Left lung (tissue), 10 donors: Measurements from ENCODE around the gene IMPA2. TPM values are rescaled to one million over a fixed set of nuclear protein-coding genes. Genes with fewer than 3 reads are reported as not detected.
"Not testable (repeated sequence)": the region's sequence is repeated elsewhere in the genome, so short reads cannot be mapped to it uniquely, and the experiment has no call there.

ENCODE experiments used
- ATAC-seq: fragments of 200-7000 bp; cut with Tn5 transposase; one replicate; pipeline ENCODE4 v1.9.1; 2020; ENCODE audit warnings: moderate library complexity
- DNase-seq, 4 donors: peaks; one replicate each; pipeline ENCODE4 v3.0.0-alpha.2; 2013 to 2020
- H3K27ac ChIP-seq, 2 donors: fragments of 200-600 bp; sonication (generic) in 1 of 2; one replicate each; pipeline versions ENCODE4 v1.5.0 to v1.8.0; 2020 to 2021
- H3K27me3 ChIP-seq, 2 donors: fragments of 200-600 bp; sonication (generic) in 1 of 2; one replicate each; pipeline versions ENCODE4 v1.5.0 to v1.8.0; 2020 to 2021
- H3K36me3 ChIP-seq, 2 donors: fragments of 200-600 bp; sonication (generic) in 1 of 2; one replicate each; pipeline versions ENCODE4 v1.5.0 to v1.8.0; 2020 to 2021
- H3K4me1 ChIP-seq, 2 donors: fragments of 200-600 bp; one replicate each; pipeline ENCODE4 v1.8.0; 2021
- H3K4me3 ChIP-seq, 2 donors: fragments of 200-600 bp; sonication (generic) in 1 of 2; one replicate each; pipeline versions ENCODE4 v1.5.0 to v1.8.0; 2020 to 2021; ENCODE audit warnings: mild to moderate bottlenecking in 1 of 2
- H3K9me3 ChIP-seq, 2 donors: fragments of 200-600 bp; sonication (generic) in 1 of 2; one replicate each; pipeline versions ENCODE4 v1.5.0 to v1.8.0; 2020 to 2021
- CTCF ChIP-seq, 2 donors: fragments of 200-600 bp; sonication (generic) in 1 of 2; IDR thresholded peaks; one replicate each; pipeline versions ENCODE4 v1.5.0 to v1.8.0; 2021; ENCODE audit warnings: antibody characterized with exemption in 2 of 2
- intact Hi-C, 2 donors: fragments of 100-400 bp; cut with DNase I; formaldehyde crosslinking; loops; one replicate each; pipeline versions ENCODE4 v1.11.2 to v1.14.2; 2022
- polyA plus RNA-seq, 6 donors: library from polyadenylated mRNA; unstranded; fragments of 120-200 nt; gene quantifications; one replicate each; pipeline ENCODE4 v1.2.1, GENCODE V29; 2013; ENCODE audit not compliant: insufficient read length in 6 of 6
- total RNA-seq, 2 donors: library from RNA; stranded (reverse); fragmentation: NEBNext Ultra II Directional; extraction: Animal tissue kit (Norgen Biotek cat#: 25700); gene quantifications; one replicate each; pipeline ENCODE4 v1.2.1, GENCODE V29; 2021
- donor health status: DM: no; HTN: yes; CAD: no.
- donor health status: DM: no; HTN: no; CAD: no.

The IMPA2 gene
- total and polyA plus RNA-seq, 8 donors, result 62.2 to 93.4 (median 82.2) TPM

DNA sequence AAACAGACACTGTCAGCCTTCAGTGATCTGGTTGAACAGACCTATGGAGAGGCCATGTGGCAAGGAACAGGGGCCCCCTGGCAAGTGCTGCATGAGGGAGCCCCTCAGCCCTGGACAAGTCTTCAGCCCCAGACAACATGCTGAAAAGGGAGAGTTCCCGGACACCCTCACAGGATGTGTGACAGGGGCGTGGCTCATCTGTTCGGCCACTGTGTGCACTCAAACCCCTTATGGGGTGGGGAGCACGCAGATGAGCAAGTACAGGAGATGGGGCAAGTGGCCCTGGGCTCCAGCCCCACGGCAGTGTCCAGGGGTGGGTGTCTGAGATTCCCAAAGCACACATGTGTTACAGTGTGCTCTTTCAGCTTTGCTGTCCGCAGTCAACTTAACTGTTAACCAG is 37.8 kb upstream of the IMPA2 start:
- no peaks in the 10 kb centered on the region for H3K9me3 ChIP-seq
- ATAC-seq, result no peak
- no peaks in the 10 kb centered on the region for H3K36me3 ChIP-seq
- H3K27ac ChIP-seq, result no peak overlapping the region
- DNase-seq, result no peak
- no peak overlapping the region for H3K4me3 ChIP-seq
- no peaks in the 10 kb centered on the region for H3K27me3 ChIP-seq
- TF ChIP-seq CTCF (IDR thresholded peaks at IDR 0.05), result no peak
- intact Hi-C loops, result no loop called here
- H3K4me1 ChIP-seq, result peaks cover 13 to 26% of the 10 kb centered on the region in 2 donors

DNA sequence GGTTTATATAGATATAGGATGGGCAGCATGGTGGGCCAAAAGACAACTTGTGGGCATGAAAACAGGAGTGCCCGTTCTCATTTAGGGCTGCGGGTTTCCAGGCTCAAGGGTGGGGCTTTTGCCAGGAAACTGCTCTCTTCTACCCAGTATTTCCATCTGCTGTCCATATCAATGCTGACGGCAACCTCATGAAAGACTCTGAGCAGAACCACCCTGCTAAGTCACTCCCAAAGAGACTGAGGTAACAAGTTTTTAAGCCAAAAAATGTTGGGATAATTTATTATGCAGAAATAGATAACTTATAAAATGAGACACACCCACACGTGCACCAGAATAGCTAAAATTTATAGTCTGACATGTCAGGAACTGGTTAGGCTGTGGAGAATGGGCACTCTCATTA is 37.1 kb upstream of the IMPA2 start:
- no peaks in the 10 kb centered on the region for H3K9me3 ChIP-seq
- H3K4me3 ChIP-seq, result no peak overlapping the region
- H3K36me3 ChIP-seq, result no peaks in the 10 kb centered on the region
- no peak overlapping the region for H3K27ac ChIP-seq
- intact Hi-C loops, result no loop called here
- no peak for TF ChIP-seq CTCF (IDR thresholded peaks at IDR 0.05)
- no peak for DNase-seq
- H3K4me1 ChIP-seq, result peaks cover 13 to 33% of the 10 kb centered on the region in 2 donors
- H3K27me3 ChIP-seq, result no peaks in the 10 kb centered on the region
- ATAC-seq, result no peak

DNA sequence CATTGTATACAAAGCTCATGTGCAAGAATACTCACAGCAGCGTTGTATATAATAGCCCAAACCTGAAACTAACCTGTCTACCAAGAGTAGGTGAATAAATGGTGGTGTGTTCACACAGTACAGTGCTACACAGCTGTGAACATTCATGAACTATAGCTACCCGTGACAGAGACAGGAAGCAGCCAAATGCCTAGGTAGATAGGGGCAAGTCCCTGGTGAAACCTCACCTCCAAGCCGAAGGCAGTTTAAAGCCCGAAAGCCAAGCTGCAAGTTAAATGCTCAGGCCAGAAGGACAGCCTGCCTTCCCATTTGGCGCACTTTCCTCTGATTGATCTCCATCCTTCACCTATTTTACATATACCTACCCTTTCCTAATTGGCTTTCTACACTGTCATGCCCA is 36.5 kb upstream of the IMPA2 start:
- ATAC-seq, result no peak
- intact Hi-C loops, result no loop called here
- H3K4me1 ChIP-seq, result peaks cover 13 to 33% of the 10 kb centered on the region in 2 donors

GRCh38 chr18:11945834-11946659 is 35.3 kb upstream of the IMPA2 start:
- H3K4me3 ChIP-seq, H3K27me3 ChIP-seq, H3K36me3 ChIP-seq, intact Hi-C loops, H3K9me3 ChIP-seq: not testable (repeated sequence)
- DNase-seq (peak in 2 of 4 donors; percentile 48 to 79), ATAC-seq (peak; percentile 56)
- H3K27ac ChIP-seq, result peak overlapping the region; percentile 94 to 95
- peaks cover 13 to 33% of the 10 kb centered on the region in 2 donors for H3K4me1 ChIP-seq

More for the DNA sequence above, 36.5 kb upstream of the IMPA2 start:
- TF ChIP-seq CTCF (IDR thresholded peaks at IDR 0.05), result no peak
- Histone ChIP-seq H3K9me3 (no peaks in the 10 kb centered on the region), H3K36me3 (no peaks in the 10 kb centered on the region), H3K27ac (no peak overlapping the region), H3K4me3 (no peak overlapping the region), H3K27me3 (no peaks in the 10 kb centered on the region)
- no peak for DNase-seq

DNA sequence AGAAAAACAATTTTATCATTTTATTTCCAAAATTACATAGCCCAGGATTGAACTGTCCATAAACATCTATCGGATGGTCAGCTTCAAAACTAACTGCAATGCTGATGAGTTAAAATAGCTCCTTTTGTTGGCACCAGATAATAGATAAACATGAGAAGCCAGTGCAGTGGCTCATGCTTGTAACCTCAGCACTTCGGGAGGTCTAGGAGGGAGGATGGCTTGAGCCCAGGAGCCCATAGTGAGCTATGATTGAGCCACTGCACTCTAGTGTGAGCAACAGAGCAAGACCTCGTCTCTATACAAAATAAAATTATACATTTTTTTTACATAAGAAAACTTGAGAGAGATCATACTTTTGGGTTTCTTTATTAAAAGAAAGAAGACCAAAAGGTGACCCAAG is 34.6 kb upstream of the IMPA2 start:
- no peaks in the 10 kb centered on the region for H3K9me3 ChIP-seq
- H3K36me3 ChIP-seq, result no peaks in the 10 kb centered on the region
- peaks cover 13 to 33% of the 10 kb centered on the region in 2 donors for H3K4me1 ChIP-seq
- peak overlapping the region; percentile 38 to 43 for H3K4me3 ChIP-seq
- H3K27ac ChIP-seq, result peak overlapping the region; percentile 94 to 95
- ATAC-seq, result peak; percentile 11
- no peak for DNase-seq
- TF ChIP-seq CTCF (IDR thresholded peaks at IDR 0.05), result no peak
- intact Hi-C loops, result no loop called here
- H3K27me3 ChIP-seq, result no peaks in the 10 kb centered on the region
